ENCODE measurements around the gene MAP2.

DNA sequence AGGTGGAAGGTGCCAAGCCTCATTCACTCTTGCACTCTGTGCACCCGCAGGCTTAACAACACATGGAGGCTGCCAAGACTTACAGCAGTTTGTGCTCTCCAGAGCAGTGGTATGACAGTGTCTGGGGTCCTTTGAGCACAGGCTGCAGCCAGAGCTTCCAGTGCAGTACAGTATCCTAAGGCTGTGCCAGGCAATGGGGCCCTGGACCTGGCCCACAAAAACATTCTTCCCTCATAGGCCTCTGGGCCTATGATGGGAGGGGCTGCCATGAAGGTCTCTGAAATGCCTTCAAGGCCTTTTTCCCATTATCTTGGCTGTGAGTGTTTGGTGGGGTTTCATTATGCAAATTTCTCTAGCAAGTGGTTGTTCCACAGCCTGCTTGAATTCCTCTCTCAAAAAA lies 74.8 kb downstream of the MAP2 start:
- TF ChIP-seq EP300 (IDR thresholded peaks at IDR 0.05) (no peak), POLR2A (IDR thresholded peaks at IDR 0.05) (no peak)
- TF ChIP-seq, protein P1, sequence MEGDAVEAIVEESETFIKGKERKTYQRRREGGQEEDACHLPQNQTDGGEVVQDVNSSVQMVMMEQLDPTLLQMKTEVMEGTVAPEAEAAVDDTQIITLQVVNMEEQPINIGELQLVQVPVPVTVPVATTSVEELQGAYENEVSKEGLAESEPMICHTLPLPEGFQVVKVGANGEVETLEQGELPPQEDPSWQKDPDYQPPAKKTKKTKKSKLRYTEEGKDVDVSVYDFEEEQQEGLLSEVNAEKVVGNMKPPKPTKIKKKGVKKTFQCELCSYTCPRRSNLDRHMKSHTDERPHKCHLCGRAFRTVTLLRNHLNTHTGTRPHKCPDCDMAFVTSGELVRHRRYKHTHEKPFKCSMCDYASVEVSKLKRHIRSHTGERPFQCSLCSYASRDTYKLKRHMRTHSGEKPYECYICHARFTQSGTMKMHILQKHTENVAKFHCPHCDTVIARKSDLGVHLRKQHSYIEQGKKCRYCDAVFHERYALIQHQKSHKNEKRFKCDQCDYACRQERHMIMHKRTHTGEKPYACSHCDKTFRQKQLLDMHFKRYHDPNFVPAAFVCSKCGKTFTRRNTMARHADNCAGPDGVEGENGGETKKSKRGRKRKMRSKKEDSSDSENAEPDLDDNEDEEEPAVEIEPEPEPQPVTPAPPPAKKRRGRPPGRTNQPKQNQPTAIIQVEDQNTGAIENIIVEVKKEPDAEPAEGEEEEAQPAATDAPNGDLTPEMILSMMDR (IDR thresholded peaks at IDR 0.05), result no peak
